ENCODE data around the gene EGF.

EGF gene

GRCh38 chr4:109972786-109973528 lies 60.3 kb downstream of the EGF start:
- Histone ChIP-seq H3K27me3 (ENCODE audit: control insufficient read depth, insufficient read depth, low read length, poor library complexity, severe bottlenecking) (no peaks in the 10 kb centered on the region), H3K36me3 (ENCODE audit: control insufficient read depth, insufficient read depth, low read length) (no peaks in the 10 kb centered on the region), H3K4me1 (ENCODE audit: control insufficient read depth, insufficient read depth, low read length) (no peaks in the 10 kb centered on the region), H3K27ac (ENCODE audit: insufficient read depth, low read depth, low read length, poor library complexity, severe bottlenecking) (no peak overlapping the region), H3K4me3 (ENCODE audit: insufficient read depth, low read depth, low read length) (no peak overlapping the region), H3K9me3 (ENCODE audit: control insufficient read depth, low read length) (no peaks in the 10 kb centered on the region)
- 47 to 48% methylated on average over 5 of the region's 5 CpGs for WGBS, 2 experiments

GRCh38 chr4:109973529-109973905 lies 60.8 kb downstream of the EGF start:
- Histone ChIP-seq H3K27ac (ENCODE audit: insufficient read depth, low read depth, low read length, poor library complexity, severe bottlenecking) (no peak overlapping the region), H3K4me1 (ENCODE audit: control insufficient read depth, insufficient read depth, low read length) (no peaks in the 10 kb centered on the region), H3K27me3 (ENCODE audit: control insufficient read depth, insufficient read depth, low read length, poor library complexity, severe bottlenecking) (no peaks in the 10 kb centered on the region), H3K4me3 (ENCODE audit: insufficient read depth, low read depth, low read length) (no peak overlapping the region), H3K36me3 (ENCODE audit: control insufficient read depth, insufficient read depth, low read length) (no peaks in the 10 kb centered on the region), H3K9me3 (ENCODE audit: control insufficient read depth, low read length) (no peaks in the 10 kb centered on the region)
- 8 to 13% methylated on average over 2 of the region's 2 CpGs for WGBS, 2 experiments

- WGBS, 2 experiments = 90 to 94% methylated on average over 5 to 6 of the region's 6 CpGs
- no peaks in the 10 kb centered on the region for H3K27me3 ChIP-seq (ENCODE audit: control insufficient read depth, insufficient read depth, low read length, poor library complexity, severe bottlenecking)
- H3K9me3 ChIP-seq (ENCODE audit: control insufficient read depth, low read length) = no peaks in the 10 kb centered on the region
- H3K4me3 ChIP-seq (ENCODE audit: insufficient read depth, low read depth, low read length) = no peak overlapping the region
- H3K4me1 ChIP-seq (ENCODE audit: control insufficient read depth, insufficient read depth, low read length) = no peaks in the 10 kb centered on the region
- no peak overlapping the region for H3K27ac ChIP-seq (ENCODE audit: insufficient read depth, low read depth, low read length, poor library complexity, severe bottlenecking)
- H3K36me3 ChIP-seq (ENCODE audit: control insufficient read depth, insufficient read depth, low read length) = no peaks in the 10 kb centered on the region
Observed at GRCh38 chr4:109976189-109976588, 63.5 kb downstream of the EGF start.

GRCh38 chr4:109977854-109978501 lies 65.3 kb downstream of the EGF start:
- 100% methylated on average over 1 of the region's 2 CpGs for WGBS, 2 experiments
- H3K36me3 ChIP-seq (ENCODE audit: control insufficient read depth, insufficient read depth, low read length) = no peaks in the 10 kb centered on the region
- H3K27me3 ChIP-seq (ENCODE audit: control insufficient read depth, insufficient read depth, low read length, poor library complexity, severe bottlenecking) = no peaks in the 10 kb centered on the region
- H3K27ac ChIP-seq (ENCODE audit: insufficient read depth, low read depth, low read length, poor library complexity, severe bottlenecking) = no peak overlapping the region
- no peak overlapping the region for H3K4me3 ChIP-seq (ENCODE audit: insufficient read depth, low read depth, low read length)
- H3K4me1 ChIP-seq (ENCODE audit: control insufficient read depth, insufficient read depth, low read length) = no peaks in the 10 kb centered on the region
- H3K9me3 ChIP-seq (ENCODE audit: control insufficient read depth, low read length) = no peaks in the 10 kb centered on the region

- Histone ChIP-seq H3K4me1 (ENCODE audit: control insufficient read depth, insufficient read depth, low read length) (no peaks in the 10 kb centered on the region), H3K27ac (ENCODE audit: insufficient read depth, low read depth, low read length, poor library complexity, severe bottlenecking) (no peak overlapping the region), H3K36me3 (ENCODE audit: control insufficient read depth, insufficient read depth, low read length) (no peaks in the 10 kb centered on the region), H3K4me3 (ENCODE audit: insufficient read depth, low read depth, low read length) (no peak overlapping the region), H3K9me3 (ENCODE audit: control insufficient read depth, low read length) (no peaks in the 10 kb centered on the region), H3K27me3 (ENCODE audit: control insufficient read depth, insufficient read depth, low read length, poor library complexity, severe bottlenecking) (no peaks in the 10 kb centered on the region)
- WGBS, 2 experiments = 81 to 88% methylated on average over 4 to 5 of the region's 5 CpGs
Observed at GRCh38 chr4:109978704-109979454, 66.2 kb downstream of the EGF start.

- Histone ChIP-seq H3K36me3 (ENCODE audit: control insufficient read depth, insufficient read depth, low read length) (no peaks in the 10 kb centered on the region), H3K4me3 (ENCODE audit: insufficient read depth, low read depth, low read length) (no peak overlapping the region), H3K4me1 (ENCODE audit: control insufficient read depth, insufficient read depth, low read length) (no peaks in the 10 kb centered on the region), H3K27ac (ENCODE audit: insufficient read depth, low read depth, low read length, poor library complexity, severe bottlenecking) (no peak overlapping the region), H3K9me3 (ENCODE audit: control insufficient read depth, low read length) (no peaks in the 10 kb centered on the region), H3K27me3 (ENCODE audit: control insufficient read depth, insufficient read depth, low read length, poor library complexity, severe bottlenecking) (no peaks in the 10 kb centered on the region)
- WGBS, 2 experiments = 91 to 93% methylated on average over 5 of the region's 5 CpGs
Observed at GRCh38 chr4:109979920-109980717, 67.4 kb downstream of the EGF start.

- Histone ChIP-seq H3K27me3 (ENCODE audit: control insufficient read depth, insufficient read depth, low read length, poor library complexity, severe bottlenecking) (no peaks in the 10 kb centered on the region), H3K36me3 (ENCODE audit: control insufficient read depth, insufficient read depth, low read length) (no peaks in the 10 kb centered on the region), H3K27ac (ENCODE audit: insufficient read depth, low read depth, low read length, poor library complexity, severe bottlenecking) (no peak overlapping the region), H3K4me1 (ENCODE audit: control insufficient read depth, insufficient read depth, low read length) (no peaks in the 10 kb centered on the region), H3K9me3 (ENCODE audit: control insufficient read depth, low read length) (no peaks in the 10 kb centered on the region), H3K4me3 (ENCODE audit: insufficient read depth, low read depth, low read length) (no peak overlapping the region)
- 89 to 96% methylated on average over 1 of the region's 1 CpG for WGBS, 2 experiments
Observed at GRCh38 chr4:109981936-109982335, 69.3 kb downstream of the EGF start.

- Histone ChIP-seq H3K4me3 (ENCODE audit: insufficient read depth, low read depth, low read length) (no peak overlapping the region), H3K9me3 (ENCODE audit: control insufficient read depth, low read length) (no peaks in the 10 kb centered on the region), H3K36me3 (ENCODE audit: control insufficient read depth, insufficient read depth, low read length) (no peaks in the 10 kb centered on the region), H3K27me3 (ENCODE audit: control insufficient read depth, insufficient read depth, low read length, poor library complexity, severe bottlenecking) (no peaks in the 10 kb centered on the region), H3K4me1 (ENCODE audit: control insufficient read depth, insufficient read depth, low read length) (no peaks in the 10 kb centered on the region), H3K27ac (ENCODE audit: insufficient read depth, low read depth, low read length, poor library complexity, severe bottlenecking) (no peak overlapping the region)
- 86 to 100% methylated on average over 3 of the region's 3 CpGs for WGBS, 2 experiments
Observed at GRCh38 chr4:109982521-109982920, 69.8 kb downstream of the EGF start.

GRCh38 chr4:109985993-109986974 lies 73.6 kb downstream of the EGF start:
- WGBS, 2 experiments = 97 to 98% methylated on average over 4 of the region's 4 CpGs

More at GRCh38 chr4:109985993-109986974, 73.6 kb downstream of the EGF start:
- H3K27ac ChIP-seq (ENCODE audit: insufficient read depth, low read depth, low read length, poor library complexity, severe bottlenecking) = no peak overlapping the region
- H3K36me3 ChIP-seq (ENCODE audit: control insufficient read depth, insufficient read depth, low read length) = no peaks in the 10 kb centered on the region
- H3K4me1 ChIP-seq (ENCODE audit: control insufficient read depth, insufficient read depth, low read length) = no peaks in the 10 kb centered on the region
- H3K9me3 ChIP-seq (ENCODE audit: control insufficient read depth, low read length) = no peaks in the 10 kb centered on the region
- no peaks in the 10 kb centered on the region for H3K27me3 ChIP-seq (ENCODE audit: control insufficient read depth, insufficient read depth, low read length, poor library complexity, severe bottlenecking)
- H3K4me3 ChIP-seq (ENCODE audit: insufficient read depth, low read depth, low read length) = no peak overlapping the region

Data from ectodermal cell (in vitro differentiated cells).